HCT116 (cell line): Measurements from ENCODE around the gene GAP43. TPM values are rescaled to one million over a fixed set of nuclear protein-coding genes. Genes with fewer than 3 reads are reported as not detected.

Source experiments
- ATAC-seq: fragments of 200-7000 bp; cut with Tn5 transposase; 2 replicates; pipeline ENCODE4 v1.9.1; 2020; ENCODE audit warnings: mild to moderate bottlenecking, moderate library complexity
- BruUV-seq: library from RNA; stranded (reverse); fragments of 400-500 nt; replicated peaks from 2 replicates; lab custom pipeline; 2021; lab: Mats Ljungman, UMichigan
- CTCF ChIA-PET: fragments of 300-600 bp; sonication (Branson Sonifier 250); formaldehyde crosslinking; loops from one replicate; lab custom pipeline; 2021; ENCODE audit warnings: antibody characterized with exemption; lab: Charles Lee
- POLR2A ChIA-PET: fragments of 300-600, 350-600 bp; sonication (Branson Sonifier 250); formaldehyde crosslinking; loops from one replicate; lab custom pipeline; 2021; ENCODE audit warnings: antibody characterized with exemption; lab: Charles Lee
- RAD21 ChIA-PET, 2 experiments: fragments of 300-600 bp; sonication (Branson Sonifier 250); formaldehyde crosslinking; loops; one replicate each; lab custom pipeline; 2023; ENCODE audit warnings: low total read pairs in 2 of 2; ENCODE audit not compliant: uncharacterized antibody in 2 of 2, unreplicated experiment in 2 of 2, low non-redundant PET in 1 of 2; lab: Charles Lee
- DNase-seq: peaks from one replicate; pipeline ENCODE4 v3.0.0-alpha.2; 2010; ENCODE audit warnings: low read depth, low spot score
- H2AFZ ChIP-seq: fragments of 200-600 bp; shearing (Covaris generic), sonication (generic); 2 replicates; pipeline ENCODE4 v1.6.1; 2017; ENCODE audit warnings: low read depth, mixed run types, mixed read lengths, antibody characterized with exemption, low read length; ENCODE audit not compliant: poor library complexity, severe bottlenecking
- H3K27ac ChIP-seq: 2 replicates; pipeline ENCODE4 v1.5.1; 2012; ENCODE audit warnings: low read depth, low read length
- H3K27me3 ChIP-seq: fragments of 200-600 bp; sonication (generic); 2 replicates; pipeline ENCODE4 v1.6.1; 2016; ENCODE audit warnings: mixed run types, low read length, mixed read lengths; ENCODE audit not compliant: insufficient read depth
- H3K36me3 ChIP-seq, 2 experiments: fragments of 200-500 bp in 1 of 2; fragments of 200-600 bp in 1 of 2; sonication (Bioruptor generic) in 1 of 2; sonication (generic) in 1 of 2; 2 replicates each; pipeline versions ENCODE4 v1.5.1 to v1.6.1; 2014 to 2016; ENCODE audit warnings: low read length in 2 of 2, inconsistent platforms in 1 of 2, mixed read lengths in 1 of 2, mixed run types in 1 of 2; ENCODE audit not compliant: insufficient read depth in 2 of 2, control insufficient read depth in 1 of 2
- H3K4me1 ChIP-seq, 2 experiments: fragments of 200-600 bp in 1 of 2; sonication (generic) in 1 of 2; 2 replicates each; pipeline versions ENCODE4 v1.5.1 to v1.6.1; 2012 to 2017; ENCODE audit warnings: low read length in 2 of 2, inconsistent platforms in 1 of 2, mild to moderate bottlenecking in 1 of 2, mixed read lengths in 1 of 2, mixed run types in 1 of 2, moderate library complexity in 1 of 2; ENCODE audit not compliant: insufficient read depth in 2 of 2, control insufficient read depth in 1 of 2
- H3K4me2 ChIP-seq: fragments of 200-600 bp; sonication (generic); 2 replicates; pipeline ENCODE4 v1.6.1; 2017; ENCODE audit warnings: mixed run types, low read length, mixed read lengths
- H3K4me3 ChIP-seq, 2 experiments: fragments of 200-600 bp in 1 of 2; sonication (generic) in 1 of 2; replicated peaks in 1 of 2; 2 replicates each; pipeline ENCODE4 v1.5.1; 2011 to 2016; ENCODE audit warnings: low read length in 2 of 2, control low read depth in 1 of 2, low read depth in 1 of 2, mild to moderate bottlenecking in 1 of 2, mixed read lengths in 1 of 2, mixed run types in 1 of 2
- H3K79me2 ChIP-seq: fragments of 200-600 bp; sonication (generic); 2 replicates; pipeline ENCODE4 v1.6.1; 2017; ENCODE audit warnings: mild to moderate bottlenecking, mixed run types, low read length, moderate library complexity, mixed read lengths; ENCODE audit not compliant: insufficient read depth
- H3K9ac ChIP-seq: fragments of 200-600 bp; sonication (generic); 2 replicates; pipeline ENCODE4 v1.6.1; 2016; ENCODE audit warnings: low read length, mixed read lengths
- H3K9me2 ChIP-seq: fragments of 200-600 bp; sonication (generic), shearing (Covaris generic); 2 replicates; pipeline ENCODE4 v1.6.1; 2017; ENCODE audit warnings: mixed run types, mild to moderate bottlenecking, moderate library complexity; ENCODE audit not compliant: insufficient read depth
- H3K9me3 ChIP-seq, 2 experiments: fragments of 200-500 bp in 1 of 2; fragments of 200-600 bp in 1 of 2; sonication (Bioruptor generic) in 1 of 2; sonication (generic) in 1 of 2; 2 replicates each; pipeline ENCODE4 v1.6.1; 2014 to 2017; ENCODE audit warnings: low read length in 2 of 2, mixed read lengths in 2 of 2, inconsistent platforms in 1 of 2, low read depth in 1 of 2, mild to moderate bottlenecking in 1 of 2, mixed run types in 1 of 2, moderate library complexity in 1 of 2; ENCODE audit not compliant: control insufficient read depth in 1 of 2, insufficient read depth in 1 of 2
- H4K20me1 ChIP-seq: fragments of 200-600 bp; sonication (generic), shearing (Covaris generic); 2 replicates; pipeline ENCODE4 v1.6.1; 2017; ENCODE audit warnings: mixed run types, mild to moderate bottlenecking, moderate library complexity; ENCODE audit not compliant: insufficient read depth
- EGR1 ChIP-seq: IDR thresholded peaks from 2 replicates; pipeline ENCODE4 v1.6.1; 2012; ENCODE audit warnings: low read depth
- JUND ChIP-seq: IDR thresholded peaks from 2 replicates; pipeline ENCODE4 v1.6.1; 2012
- SP1 ChIP-seq: IDR thresholded peaks from 2 replicates; pipeline ENCODE4 v1.6.1; 2012; ENCODE audit warnings: low read depth
- SRF ChIP-seq: IDR thresholded peaks from 2 replicates; pipeline ENCODE4 v1.6.1; 2012; ENCODE audit warnings: low read depth
- ZBTB33 ChIP-seq: IDR thresholded peaks from 2 replicates; pipeline ENCODE4 v1.6.1; 2011; ENCODE audit warnings: mild to moderate bottlenecking, low read length, moderate library complexity; ENCODE audit not compliant: insufficient replicate concordance; ENCODE audit errors: extremely low read depth
- ZNF274 ChIP-seq: fragments of 200-500 bp; sonication (Bioruptor generic); IDR thresholded peaks from 2 replicates; pipeline ENCODE4 v1.6.1; 2014; ENCODE audit warnings: mild to moderate bottlenecking, low read depth, low read length, inconsistent platforms
- intact Hi-C: fragments of 100-400 bp; cut with micrococcal nuclease; formaldehyde crosslinking; loops from 2 replicates; pipeline ENCODE4 v1.10.0; 2022
- total RNA-seq: library from RNA; stranded (reverse); gene quantifications from one replicate; pipeline ENCODE4 v1.2.1, GENCODE V29; 2021; ENCODE audit not compliant: unreplicated experiment

Gene GAP43
- total RNA-seq, 1 experiment from 2014 or later, result not detected

GRCh38 chr3:115658337-115659181 lies 35.2 kb downstream of the GAP43 start (continued):
- TF ChIP-seq SRF (no peak), JUND (no peak), SP1 (no peak), ZNF274 (no peak), EGR1 (no peak)

DNA sequence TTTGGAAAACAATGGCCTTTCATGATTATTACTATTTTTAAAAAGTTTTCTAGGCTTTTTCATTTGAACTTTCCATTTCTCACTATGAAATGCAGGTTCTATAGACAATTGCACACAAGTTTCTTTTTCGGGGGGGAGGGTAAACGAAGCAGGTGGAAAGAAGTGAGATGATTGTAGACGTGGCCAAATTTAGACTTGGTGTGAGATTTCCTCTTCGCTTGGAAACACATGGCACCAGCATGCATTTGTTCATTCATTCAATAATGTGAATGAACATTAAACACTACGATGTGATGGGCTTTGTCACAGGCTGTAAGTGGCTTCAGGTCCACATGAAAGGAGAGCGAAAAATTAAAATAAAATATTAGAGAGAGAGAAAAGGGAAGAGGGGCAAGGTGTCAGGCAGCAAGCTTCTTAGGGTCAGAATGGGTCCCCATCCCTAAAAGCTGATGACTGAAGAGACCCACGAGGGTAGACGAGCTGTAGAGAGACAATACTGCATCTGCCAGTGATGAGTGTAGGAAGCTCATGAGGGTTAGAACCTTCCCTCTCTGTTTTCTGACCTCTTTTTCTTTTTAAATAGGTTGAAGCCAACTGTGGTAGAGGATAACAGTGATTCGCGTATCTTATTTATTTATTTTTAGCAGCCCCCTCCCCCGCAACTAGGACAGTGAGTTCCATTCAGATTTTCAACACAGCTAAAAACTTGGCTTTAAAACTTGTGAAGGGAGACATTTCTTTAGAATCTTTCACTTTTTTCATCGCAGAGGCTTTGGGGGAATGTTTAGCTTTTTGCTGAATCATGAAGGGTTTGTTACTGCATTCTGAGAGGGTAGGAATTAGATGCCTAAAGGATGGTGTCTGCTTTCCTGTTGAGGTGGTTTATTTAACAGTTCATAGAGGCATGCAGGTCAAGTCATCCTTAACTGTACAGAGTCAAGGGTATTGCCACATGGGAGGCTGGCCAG lies 36.2 kb downstream of the GAP43 start:
- H3K27me3 ChIP-seq, result no peaks in the 10 kb centered on the region
- ChIA-PET RAD21 (no interaction called here), POLR2A (no interaction called here), CTCF (no interaction called here)
- no peaks in the 10 kb centered on the region for H3K79me2 ChIP-seq
- H3K4me2 ChIP-seq, result peak overlapping the region; percentile 75
- peaks cover 5 to 15% of the 10 kb centered on the region in 2 experiments; a peak in 2 of 4 replicates for H3K4me1 ChIP-seq
- no peak overlapping the region for H3K4me3 ChIP-seq
- no peaks in the 10 kb centered on the region for H4K20me1 ChIP-seq
- H2AFZ ChIP-seq, result peak overlapping the region; percentile 92
- no peak for ATAC-seq
- H3K9ac ChIP-seq, result no peak overlapping the region
- TF ChIP-seq SP1, result no peak
- no peak for TF ChIP-seq ZBTB33
- H3K9me3 ChIP-seq, result no peaks in the 10 kb centered on the region
- no TSS peak for BruUV-seq
- DNase-seq, result no peak
- no peaks in the 10 kb centered on the region for H3K36me3 ChIP-seq
- intact Hi-C loops, result no loop called here
- no peak overlapping the region for H3K27ac ChIP-seq
- H3K9me2 ChIP-seq, result no peaks in the 10 kb centered on the region
